Keratinocyte (primary cell): ENCODE data around the gene WDR83.

Source experiments
- EZH2 ChIP-seq: IDR thresholded peaks from one replicate; pipeline ENCODE4 v1.6.1; 2012; ENCODE audit warnings: inconsistent platforms, mild to moderate bottlenecking, low read length, moderate library complexity
- TF ChIP-seq, protein P1 (sequence below), 3 experiments: IDR thresholded peaks in 1 of 3; conservative IDR thresholded peaks in 1 of 3; optimal IDR thresholded peaks in 1 of 3; 2 replicates in 2 of 3; 3 replicates in 1 of 3; pipeline versions ENCODE3 to v1.5.1; 2011; ENCODE audit warnings: low read length in 3 of 3, mild to moderate bottlenecking in 3 of 3, moderate library complexity in 2 of 3, control low read depth in 1 of 3, inconsistent platforms in 1 of 3; ENCODE audit not compliant: insufficient read depth in 2 of 3; ENCODE audit errors: extremely low read depth in 1 of 3

DNA sequence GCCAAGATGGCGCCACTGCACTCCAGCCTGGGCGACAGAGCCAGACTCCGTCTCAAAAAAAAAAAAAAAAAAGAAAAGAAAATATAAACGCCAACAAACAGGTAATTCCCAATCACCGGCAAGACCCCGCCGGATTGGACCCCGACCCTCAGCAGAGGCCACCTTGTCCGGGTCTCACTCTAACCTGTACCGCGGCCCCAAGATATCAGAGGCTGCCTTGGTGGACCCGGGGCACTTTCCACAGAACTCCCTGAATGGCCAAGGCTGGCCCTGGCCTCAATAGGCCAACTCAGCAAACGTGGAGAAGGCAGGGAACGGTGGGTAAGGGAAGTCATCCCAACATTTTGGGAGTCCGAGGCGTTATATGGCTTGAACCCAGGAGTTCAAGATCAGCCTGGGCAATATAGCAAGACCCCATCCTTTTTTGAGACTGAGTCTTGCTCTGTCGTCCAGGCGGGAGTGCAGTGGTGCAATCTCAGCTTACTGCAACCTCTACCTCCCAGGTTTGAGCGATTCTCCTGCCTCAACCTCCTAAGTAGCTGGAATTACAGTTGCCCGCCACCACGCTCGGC lies 27.9 kb upstream of the WDR83 start:
- TF ChIP-seq, protein P1, sequence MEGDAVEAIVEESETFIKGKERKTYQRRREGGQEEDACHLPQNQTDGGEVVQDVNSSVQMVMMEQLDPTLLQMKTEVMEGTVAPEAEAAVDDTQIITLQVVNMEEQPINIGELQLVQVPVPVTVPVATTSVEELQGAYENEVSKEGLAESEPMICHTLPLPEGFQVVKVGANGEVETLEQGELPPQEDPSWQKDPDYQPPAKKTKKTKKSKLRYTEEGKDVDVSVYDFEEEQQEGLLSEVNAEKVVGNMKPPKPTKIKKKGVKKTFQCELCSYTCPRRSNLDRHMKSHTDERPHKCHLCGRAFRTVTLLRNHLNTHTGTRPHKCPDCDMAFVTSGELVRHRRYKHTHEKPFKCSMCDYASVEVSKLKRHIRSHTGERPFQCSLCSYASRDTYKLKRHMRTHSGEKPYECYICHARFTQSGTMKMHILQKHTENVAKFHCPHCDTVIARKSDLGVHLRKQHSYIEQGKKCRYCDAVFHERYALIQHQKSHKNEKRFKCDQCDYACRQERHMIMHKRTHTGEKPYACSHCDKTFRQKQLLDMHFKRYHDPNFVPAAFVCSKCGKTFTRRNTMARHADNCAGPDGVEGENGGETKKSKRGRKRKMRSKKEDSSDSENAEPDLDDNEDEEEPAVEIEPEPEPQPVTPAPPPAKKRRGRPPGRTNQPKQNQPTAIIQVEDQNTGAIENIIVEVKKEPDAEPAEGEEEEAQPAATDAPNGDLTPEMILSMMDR (optimal IDR thresholded peaks at IDR 0.05 in 1 of 3, IDR thresholded peaks at IDR 0.05 in 1 of 3, conservative IDR thresholded peaks at IDR 0.05 in 1 of 3; ENCODE audit: extremely low read depth in 1 of 3, insufficient read depth in 2 of 3, low read length in 3 of 3) = no peak
- TF ChIP-seq EZH2 = no peak
